Measurements from ENCODE around the gene SRPK3. TPM values are rescaled to one million over a fixed set of nuclear protein-coding genes. Genes with fewer than 3 reads are reported as not detected.

SRPK3 gene
- polyA plus RNA-seq, 3 donors, result 0.01 TPM; not detected in 2

GRCh38 chrX:153824348-153824747 lies 43.5 kb downstream of the SRPK3 start:
- Histone ChIP-seq H2AFZ (ENCODE audit: insufficient read depth, low read depth, low read length, poor library complexity, severe bottlenecking) (no peak overlapping the region), H3K36me3 (replicated peaks in 1 of 2; ENCODE audit: control insufficient read depth in 1 of 2, insufficient read depth in 2 of 2, low read length in 2 of 2) (no peaks in the 10 kb centered on the region), H3K4me2 (replicated peaks; ENCODE audit: extremely low read depth, low read length, poor library complexity, severe bottlenecking) (no peak overlapping the region), H3K9ac (ENCODE audit: insufficient read depth, low read length, poor library complexity, severe bottlenecking) (no peak overlapping the region), H4K20me1 (ENCODE audit: insufficient read depth, low read length) (no peaks in the 10 kb centered on the region), H3K4me1 (ENCODE audit: control insufficient read depth in 1 of 2, insufficient read depth in 2 of 2, low read length in 2 of 2) (peaks cover under 1 to 2% of the 10 kb centered on the region in 2 donors), H3K27me3 (ENCODE audit: control insufficient read depth in 2 of 2, insufficient read depth in 2 of 2, low read length in 2 of 2) (peaks cover 44 to 72% of the 10 kb centered on the region in 2 donors), H3K79me2 (ENCODE audit: insufficient read depth, low read length) (no peaks in the 10 kb centered on the region), H3K27ac (ENCODE audit: low read depth in 1 of 2, low read length in 2 of 2) (no peak overlapping the region), H3K9me3 (replicated peaks in 1 of 2; ENCODE audit: control insufficient read depth in 1 of 2, insufficient read depth in 1 of 2, low read length in 2 of 2) (peaks cover 0 to 12% of the 10 kb centered on the region in 2 donors), H3K4me3 (replicated peaks in 1 of 3; ENCODE audit: low read depth in 2 of 3, low read length in 3 of 3) (no peak overlapping the region)
- Mint-ChIP-seq H3K27me3 (ENCODE audit: low read depth in 3 of 3) (peaks cover 46 to 87% (median 87%) of the 10 kb centered on the region in 3 donors), H3K9me3 (peaks cover 0 to 13% (median 8%) of the 10 kb centered on the region in 7 donors), H3K27ac (no peak overlapping the region), H3K4me3 (peak overlapping the region in 1 of 2 donors; percentile 26), H3K36me3 (no peaks in the 10 kb centered on the region), H3K4me1 (peaks cover 3% of the 10 kb centered on the region)
- TF ChIP-seq CTCF (IDR thresholded peaks at IDR 0.05), result no peak
- intact Hi-C loops (cut with micrococcal nuclease), result no loop called here
- WGBS (ENCODE audit: insufficient coverage), result 80% methylated on average over 1 of the region's 10 CpGs
- no peak for DNase-seq

- H3K27ac Mint-ChIP-seq, result no peak overlapping the region
- H3K36me3 Mint-ChIP-seq, result no peaks in the 10 kb centered on the region
- no peak overlapping the region for H3K4me3 ChIP-seq (replicated peaks in 1 of 3; ENCODE audit: low read depth in 2 of 3, low read length in 3 of 3)
- peaks cover 0 to 10% (median 6%) of the 10 kb centered on the region in 7 donors for H3K9me3 Mint-ChIP-seq
- no peak overlapping the region for H2AFZ ChIP-seq (ENCODE audit: insufficient read depth, low read depth, low read length, poor library complexity, severe bottlenecking)
- WGBS (ENCODE audit: insufficient coverage), result 88% methylated on average over 4 of the region's 8 CpGs
- DNase-seq, result no peak
- H3K4me1 ChIP-seq (ENCODE audit: control insufficient read depth in 1 of 2, insufficient read depth in 2 of 2, low read length in 2 of 2), result no peaks in the 10 kb centered on the region
- H3K27me3 ChIP-seq (ENCODE audit: control insufficient read depth in 2 of 2, insufficient read depth in 2 of 2, low read length in 2 of 2), result peaks cover 42 to 72% of the 10 kb centered on the region in 2 donors
- peaks cover 0 to 9% of the 10 kb centered on the region in 2 donors for H3K9me3 ChIP-seq (replicated peaks in 1 of 2; ENCODE audit: control insufficient read depth in 1 of 2, insufficient read depth in 1 of 2, low read length in 2 of 2)
- H3K4me3 Mint-ChIP-seq, result no peak overlapping the region
- no peak overlapping the region for H3K27ac ChIP-seq (ENCODE audit: low read depth in 1 of 2, low read length in 2 of 2)
- peaks cover 1% of the 10 kb centered on the region for H3K4me1 Mint-ChIP-seq
- no peaks in the 10 kb centered on the region for H4K20me1 ChIP-seq (ENCODE audit: insufficient read depth, low read length)
- intact Hi-C loops (cut with micrococcal nuclease), result no loop called here
- TF ChIP-seq CTCF (IDR thresholded peaks at IDR 0.05), result no peak
- no peak overlapping the region for H3K4me2 ChIP-seq (replicated peaks; ENCODE audit: extremely low read depth, low read length, poor library complexity, severe bottlenecking)
- no peaks in the 10 kb centered on the region for H3K79me2 ChIP-seq (ENCODE audit: insufficient read depth, low read length)
- no peak overlapping the region for H3K9ac ChIP-seq (ENCODE audit: insufficient read depth, low read length, poor library complexity, severe bottlenecking)
- H3K27me3 Mint-ChIP-seq (ENCODE audit: low read depth in 3 of 3), result peaks cover 43 to 87% (median 85%) of the 10 kb centered on the region in 3 donors
- no peaks in the 10 kb centered on the region for H3K36me3 ChIP-seq (replicated peaks in 1 of 2; ENCODE audit: control insufficient read depth in 1 of 2, insufficient read depth in 2 of 2, low read length in 2 of 2)
These were observed 44.2 kb downstream of the SRPK3 start for GRCh38 chrX:153825042-153825441.

Data from CD14-positive monocyte (primary cell).